ENCODE results near the gene CSNK2B. TPM values are rescaled to one million over a fixed set of nuclear protein-coding genes. Genes with fewer than 3 reads are reported as not detected.

Gene CSNK2B
- total RNA-seq, 1 donor from 2014 or later, result 108 TPM

DNA sequence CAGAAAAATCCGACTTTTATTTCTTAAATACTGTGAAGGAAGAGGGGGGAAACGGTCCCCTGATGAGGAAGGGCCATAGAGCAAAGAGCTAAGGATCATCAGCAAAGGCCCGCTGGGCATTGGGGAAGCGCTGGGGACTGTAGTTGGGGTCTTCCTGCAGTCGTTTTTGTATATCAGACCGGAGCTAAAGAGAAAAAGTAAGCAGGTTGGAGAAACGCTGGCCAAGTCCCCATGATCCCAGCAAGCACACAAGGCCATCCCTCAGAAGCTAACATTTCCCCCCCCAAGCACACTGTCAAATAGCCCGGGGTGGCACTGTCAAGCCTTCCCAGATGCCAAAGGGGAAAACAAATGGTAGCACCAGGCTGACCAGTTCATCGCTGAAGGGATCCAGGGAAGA, 26.8 kb upstream of the CSNK2B start:
- no peak for ATAC-seq

DNA sequence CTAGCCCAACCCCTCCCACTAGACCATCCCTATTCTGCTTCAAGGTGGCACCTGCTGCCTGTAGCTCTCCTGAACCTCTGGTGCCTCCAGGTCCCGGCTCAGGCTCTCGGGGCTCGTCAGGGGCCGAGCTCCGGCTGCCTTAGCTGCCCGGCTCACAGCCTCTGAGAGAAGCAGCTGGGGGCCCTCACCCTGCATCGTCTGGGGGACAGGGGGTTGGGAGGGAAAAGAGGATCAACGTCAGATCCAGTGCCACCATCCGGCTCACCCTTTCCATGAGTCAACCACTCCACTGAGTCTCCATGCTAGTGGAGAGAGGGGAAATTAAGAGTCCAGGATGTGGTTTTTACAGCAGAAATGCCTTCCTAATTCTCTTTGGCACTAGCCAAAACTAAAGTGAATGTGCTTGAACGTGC, 26.4 kb upstream of the CSNK2B start:
- no peak for ATAC-seq

- no peak for ATAC-seq
Measured at GRCh38 chr6:31640612-31641011, 25.3 kb upstream of the CSNK2B start.

DNA sequence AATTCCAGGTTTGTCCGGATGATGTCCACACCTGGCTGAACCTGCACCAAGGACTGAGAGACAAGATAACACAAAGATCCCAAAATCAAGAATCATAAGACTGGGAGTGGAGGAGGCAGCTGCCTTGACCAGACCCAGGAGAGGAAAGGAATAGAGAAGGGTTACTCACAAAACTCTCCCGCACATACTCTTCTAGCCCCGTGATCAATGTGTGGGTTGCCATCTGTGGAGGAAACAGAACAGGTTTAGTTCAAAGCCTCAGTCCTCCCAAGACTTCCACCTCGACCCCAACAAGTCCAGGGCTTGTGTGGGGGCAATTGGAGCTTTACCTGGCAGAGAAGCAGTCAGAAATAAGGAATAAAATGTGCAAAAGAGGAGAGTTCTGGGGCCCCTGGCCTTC, 24.5 kb upstream of the CSNK2B start:
- no peak for ATAC-seq

DNA sequence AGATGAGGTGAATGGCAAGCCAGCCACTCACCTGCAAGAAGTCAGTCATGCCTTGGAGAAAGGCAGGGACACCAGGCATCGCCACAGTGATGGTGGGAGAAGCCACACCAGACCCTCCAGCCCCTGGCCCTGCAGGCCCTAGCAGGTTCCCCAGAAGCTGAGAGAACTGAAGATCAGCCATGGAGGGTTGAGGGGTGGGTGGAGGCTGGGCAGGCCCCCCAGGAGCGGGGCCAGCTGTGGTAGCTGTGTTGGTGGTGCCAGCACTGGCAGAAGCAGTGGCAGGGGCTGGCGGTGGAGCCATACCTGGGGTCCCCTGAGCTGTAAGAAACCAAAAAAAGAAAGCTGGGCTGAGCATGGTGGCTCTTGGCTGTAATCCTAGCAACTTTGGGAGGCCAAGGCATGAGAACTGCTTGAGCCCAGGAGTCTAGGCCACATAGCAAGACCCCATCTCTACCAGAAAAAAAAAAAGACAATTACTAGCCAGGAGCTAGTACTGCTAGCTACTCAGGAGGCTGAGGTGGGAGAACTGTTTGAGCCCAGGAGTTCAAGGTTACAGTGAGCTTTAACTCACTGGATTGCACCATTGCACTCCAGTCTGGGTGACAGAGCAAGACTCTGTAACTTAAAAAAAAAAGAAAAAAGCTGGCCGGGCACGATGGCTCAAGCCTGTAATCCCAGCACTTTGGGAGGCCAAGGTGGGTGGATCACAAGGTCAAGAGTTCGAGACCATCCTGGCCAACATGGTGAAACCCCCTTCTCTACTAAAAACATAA, 22.9 kb upstream of the CSNK2B start:
- ATAC-seq, result no peak

DNA sequence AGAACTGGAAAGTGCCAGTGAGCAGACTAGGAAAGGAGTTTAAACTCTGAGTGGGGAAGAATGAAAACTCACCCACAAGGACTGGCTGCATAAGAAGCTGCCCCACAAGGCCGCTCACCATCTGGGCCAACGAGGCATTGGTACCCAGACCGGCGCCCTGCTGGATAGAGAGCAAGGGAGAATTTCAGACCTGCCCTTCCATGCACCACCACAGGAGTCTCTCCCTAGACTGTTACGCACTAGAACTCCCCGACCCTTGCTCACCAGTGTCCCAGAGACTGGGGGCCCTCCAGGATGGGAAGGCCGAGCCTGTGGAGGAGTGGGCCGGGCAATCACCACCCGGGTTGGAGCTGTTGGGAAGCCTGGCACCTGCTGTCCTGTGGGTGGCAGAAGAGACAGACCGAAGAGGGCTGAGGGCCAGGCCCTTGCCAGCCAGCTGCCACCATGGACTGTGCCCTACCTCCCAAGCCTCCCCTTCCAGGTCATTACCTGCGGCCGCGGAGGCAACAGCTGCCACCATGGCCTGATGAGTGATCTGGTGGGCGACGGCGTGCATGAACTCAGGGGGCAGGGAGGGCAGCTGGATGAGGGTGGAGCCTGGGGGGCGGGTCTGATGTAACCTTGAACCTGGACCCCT, 21.9 kb upstream of the CSNK2B start:
- ATAC-seq, result no peak

GRCh38 chr6:31645325-31645724, 20.6 kb upstream of the CSNK2B start:
- no peak for ATAC-seq

GRCh38 chr6:31651602-31652191, 14.2 kb upstream of the CSNK2B start:
- ATAC-seq, result peak; percentile 74

GRCh38 chr6:31652925-31653724, 12.8 kb upstream of the CSNK2B start:
- ATAC-seq, result peak; percentile 66

- no peak for ATAC-seq
Measured at GRCh38 chr6:31654574-31655348, 11.1 kb upstream of the CSNK2B start.

DNA sequence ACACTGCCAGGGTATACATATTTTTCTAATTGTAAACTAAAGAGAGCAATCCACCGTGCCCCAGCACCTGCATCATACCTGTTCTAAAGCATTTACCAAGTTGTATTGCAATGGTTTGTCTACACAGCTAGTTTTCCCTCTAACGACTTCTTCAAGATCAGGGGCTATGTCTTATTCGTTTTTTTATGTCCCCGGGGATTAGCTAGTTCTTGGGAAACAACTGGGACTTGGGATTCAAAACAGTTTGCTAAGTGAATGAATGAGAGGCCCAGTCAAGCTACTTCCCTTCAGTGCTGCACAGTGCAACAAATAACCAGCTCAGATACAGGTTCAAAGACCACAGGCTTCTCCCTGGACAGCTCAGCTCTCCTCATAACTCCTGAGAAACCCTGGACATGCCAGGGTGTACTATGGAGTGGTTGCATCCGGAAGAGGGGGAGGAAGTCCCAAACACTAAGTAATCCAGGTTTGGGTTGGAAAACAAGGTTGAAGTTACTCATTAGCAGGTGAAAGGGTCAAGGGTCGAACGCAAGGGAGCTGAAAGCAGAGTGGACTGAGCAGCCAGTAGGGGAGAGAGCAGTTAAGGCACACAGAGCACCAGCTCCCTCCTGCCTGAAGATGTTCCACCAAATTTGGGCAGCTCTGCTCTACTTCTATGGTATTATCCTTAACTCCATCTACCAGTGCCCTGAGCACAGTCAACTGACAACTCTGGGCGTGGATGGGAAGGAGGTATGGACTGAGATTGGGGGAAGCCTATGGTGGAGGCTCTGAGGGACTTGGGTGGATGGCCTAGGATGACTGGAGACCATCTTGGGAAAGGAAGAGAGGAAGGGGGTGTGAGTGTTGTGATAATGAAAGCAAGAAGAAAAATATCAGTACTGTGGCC, 10.3 kb upstream of the CSNK2B start, which contains the start of gene APOM:
APOM (plus strand) TSS at position 546 of the 889 bp plus-strand sequence; CDS start at position 619, 73 bp downstream.
- no peak for ATAC-seq

DNA sequence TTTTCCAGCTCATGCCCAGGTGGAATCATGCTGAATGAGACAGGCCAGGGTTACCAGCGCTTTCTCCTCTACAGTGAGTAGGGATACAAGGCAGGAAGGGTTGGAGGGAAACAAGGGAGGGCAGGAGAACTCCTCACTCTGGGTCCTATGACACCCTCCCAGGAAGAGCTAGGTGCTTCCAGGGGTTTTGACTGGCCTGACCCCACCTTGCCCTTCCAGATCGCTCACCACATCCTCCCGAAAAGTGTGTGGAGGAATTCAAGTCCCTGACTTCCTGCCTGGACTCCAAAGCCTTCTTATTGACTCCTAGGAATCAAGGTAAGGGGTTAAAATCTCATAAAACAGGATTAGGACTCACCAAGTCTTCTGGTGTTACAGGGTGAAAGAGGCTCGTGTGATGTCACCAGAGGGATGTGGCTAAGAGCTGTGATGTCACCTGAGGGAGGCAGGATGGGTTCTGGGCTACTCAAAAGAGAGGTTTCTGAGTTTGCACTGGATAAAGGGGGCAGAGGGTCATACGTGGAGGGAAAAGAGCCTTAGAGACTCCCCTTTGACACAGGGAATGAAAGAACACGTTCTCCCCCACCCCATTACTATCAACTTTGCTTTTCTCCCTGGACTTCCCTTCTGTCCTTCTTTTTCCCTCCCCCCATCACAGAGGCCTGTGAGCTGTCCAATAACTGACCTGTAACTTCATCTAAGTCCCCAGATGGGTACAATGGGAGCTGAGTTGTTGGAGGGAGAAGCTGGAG, 8.3 kb upstream of the CSNK2B start:
- ATAC-seq, result no peak

DNA sequence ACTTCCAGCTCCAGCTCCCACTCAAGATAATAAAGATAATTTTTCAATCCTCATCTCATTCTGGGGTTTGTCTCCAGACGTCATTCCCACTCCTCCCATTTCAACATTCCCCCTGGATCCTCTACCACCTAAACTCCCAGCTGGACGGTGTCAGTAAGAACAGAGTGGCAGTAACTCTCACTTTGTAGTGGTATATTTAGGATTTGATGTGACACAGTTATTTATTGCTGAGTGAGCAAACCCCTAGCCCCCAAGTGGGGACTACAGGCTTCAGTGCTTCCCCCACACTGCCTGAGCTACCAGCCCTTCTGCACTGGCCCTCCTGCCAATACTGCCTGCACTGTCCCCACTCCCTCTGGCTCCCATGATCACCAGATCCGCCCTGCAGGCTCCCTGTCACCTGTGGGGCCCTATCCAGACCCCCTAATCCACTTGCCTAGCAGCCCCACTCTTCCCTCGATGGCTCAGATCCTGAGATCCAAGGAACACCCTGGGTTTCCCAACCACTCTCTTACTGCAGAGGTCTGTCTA, 7.7 kb upstream of the CSNK2B start:
- no peak for ATAC-seq

- no peak for ATAC-seq
Measured at GRCh38 chr6:31658983-31659648, 6.8 kb upstream of the CSNK2B start.

- peak; percentile 63 for ATAC-seq
Measured at GRCh38 chr6:31659649-31660380, 6.1 kb upstream of the CSNK2B start.

- ATAC-seq, result peak; percentile 68
Measured at GRCh38 chr6:31660381-31661261, 5.3 kb upstream of the CSNK2B start, which contains the start of gene C6orf47. Gene C6orf47 (minus strand): TSS chr6:31660778. CDS start chr6:31659947, 831 bp downstream.
